ENCODE measurements around the gene RNF214.
A peak's percentile ranks its signal among the peaks of the same experiment; 100 is the strongest.
"Not testable (repeated sequence)": the region's sequence is repeated elsewhere in the genome, so short reads cannot be mapped to it uniquely, and the experiment has no call there.

Gene RNF214

DNA sequence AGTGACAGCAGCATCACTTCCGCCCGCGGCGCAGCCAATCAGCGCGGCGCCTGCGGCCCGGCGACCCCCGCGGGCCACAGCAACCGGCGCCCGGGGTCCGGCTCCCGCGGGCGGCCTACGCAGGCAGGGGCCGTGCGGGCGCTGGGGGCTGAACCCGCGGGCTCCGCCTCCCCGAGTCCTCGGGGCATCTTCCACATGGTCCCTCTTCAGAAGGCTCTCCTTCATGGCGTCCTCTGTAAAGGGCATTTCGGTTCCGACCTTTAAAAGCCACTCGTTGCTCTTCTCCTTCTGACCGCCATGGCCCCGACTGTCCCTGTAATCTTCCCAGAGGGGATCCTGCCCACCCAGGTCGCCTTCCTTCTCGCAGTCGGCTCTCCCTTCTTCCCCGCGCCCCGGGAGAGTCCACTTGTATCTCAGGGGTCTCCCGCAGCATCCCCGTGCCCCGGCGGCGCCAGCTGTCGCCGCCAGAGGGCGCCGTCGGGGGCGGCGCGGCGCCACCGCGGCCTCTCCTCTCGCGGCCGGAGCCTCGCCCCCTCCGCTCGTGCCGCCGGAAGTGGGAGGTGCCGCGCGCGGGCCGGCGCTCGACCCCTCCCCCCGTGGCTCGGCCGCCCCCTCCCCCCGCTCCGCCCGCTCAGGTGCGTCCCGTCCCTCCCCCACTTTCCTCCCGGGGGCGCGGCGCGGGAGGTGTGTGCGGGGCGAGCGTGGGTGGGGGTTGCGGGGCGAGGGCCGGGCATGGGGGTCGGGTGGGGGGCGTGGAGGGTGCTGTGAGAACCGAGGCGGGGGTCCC, at the start of gene RNF214:
Gene RNF214 (plus strand): TSS at position 580 of the 787 bp plus-strand sequence. CDS start 1,602 bp downstream, outside the sequence.
- DNase-seq (ENCODE audit: low read depth in 4 of 4, low spot score in 1 of 4): peak in 3 of 4 experiments; percentile 57 to 68 (median 63)

DNA sequence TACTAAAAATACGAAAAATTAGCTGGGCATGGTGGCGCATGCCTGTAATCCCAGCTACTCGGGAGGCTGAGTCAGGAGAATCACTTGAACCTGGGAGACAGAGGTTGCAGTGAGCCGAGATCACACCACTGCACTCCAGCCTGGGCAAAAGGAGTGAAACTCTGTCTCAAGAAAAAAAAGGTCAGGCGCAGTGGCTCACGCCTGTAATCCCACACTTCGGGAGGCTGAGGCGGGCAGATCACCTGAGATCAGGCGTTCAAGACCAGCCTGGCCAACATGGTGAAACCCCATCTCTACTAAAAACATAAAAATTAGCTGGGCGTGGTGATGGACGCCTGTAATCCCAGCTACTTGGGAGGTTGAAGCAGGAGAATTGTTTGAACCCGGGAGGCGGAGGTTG, 49.3 kb upstream of the RNF214 start:
- DNase-seq (ENCODE audit: low read depth in 4 of 4, low spot score in 1 of 4): not testable (repeated sequence)

DNA sequence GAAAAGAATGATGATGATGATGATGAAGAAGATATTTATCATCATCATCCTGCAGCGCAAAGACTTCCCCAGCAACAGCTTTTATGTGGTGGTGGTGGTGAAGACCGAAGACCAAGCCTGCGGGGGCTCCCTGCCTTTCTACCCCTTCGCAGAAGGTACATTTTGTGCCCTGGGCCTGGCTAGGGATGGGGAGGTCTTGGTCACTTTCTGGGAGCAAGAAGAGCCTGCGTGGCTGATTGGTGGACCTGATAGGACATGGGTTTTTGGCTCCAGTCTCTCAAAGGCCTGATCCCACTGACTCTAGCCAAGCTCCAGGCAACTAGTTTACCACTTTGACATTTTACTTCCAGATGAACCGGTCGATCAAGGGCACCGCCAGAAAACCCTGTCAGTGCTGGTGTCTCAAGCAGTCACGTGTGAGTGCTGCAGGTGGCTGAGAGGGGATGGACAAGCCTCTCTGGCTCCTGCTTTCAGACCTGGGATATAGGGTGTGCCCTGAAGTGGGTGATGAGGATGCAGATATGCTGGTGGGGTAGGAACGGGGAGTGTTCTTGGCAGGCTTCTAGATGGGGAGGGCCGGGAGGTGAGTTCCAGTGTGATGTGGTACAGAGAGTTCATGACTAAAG, 48.6 kb upstream of the RNF214 start:
- DNase-seq (ENCODE audit: low read depth in 4 of 4, low spot score in 1 of 4): no peak

DNA sequence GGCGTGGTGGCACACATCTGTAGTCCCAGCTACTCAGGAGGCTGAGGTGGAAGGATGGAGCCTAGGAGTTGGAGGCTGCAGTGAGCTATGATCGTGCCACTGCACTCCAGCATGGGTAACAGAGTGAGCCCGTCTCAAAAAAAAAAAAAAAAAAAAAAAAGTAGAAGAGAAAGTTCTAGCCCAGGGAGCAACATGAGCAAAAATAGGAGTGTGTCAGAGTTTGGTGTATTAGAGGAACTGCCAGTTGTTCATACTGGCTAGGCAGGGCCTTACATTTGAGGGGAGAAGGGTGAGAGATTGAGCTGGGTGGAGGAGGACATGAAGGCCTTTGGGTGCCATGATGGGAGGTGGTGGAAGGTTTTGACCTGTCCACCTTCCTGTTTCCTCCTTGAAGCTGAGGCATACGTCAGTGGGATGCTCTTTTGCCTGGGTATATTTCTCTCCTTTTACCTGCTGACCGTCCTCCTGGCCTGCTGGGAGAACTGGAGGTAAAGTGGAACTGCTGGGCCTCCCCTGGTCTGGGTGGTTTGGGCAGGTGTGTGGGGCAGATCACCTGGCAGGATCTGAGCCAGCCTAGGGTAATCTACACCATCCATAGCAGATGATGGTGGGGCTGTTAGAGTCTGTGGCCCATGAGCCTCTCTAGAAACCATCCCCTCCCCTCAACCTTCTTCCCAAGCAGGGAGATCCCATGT, 46.6 kb upstream of the RNF214 start:
- DNase-seq (ENCODE audit: low read depth in 4 of 4, low spot score in 1 of 4): no peak

DNA sequence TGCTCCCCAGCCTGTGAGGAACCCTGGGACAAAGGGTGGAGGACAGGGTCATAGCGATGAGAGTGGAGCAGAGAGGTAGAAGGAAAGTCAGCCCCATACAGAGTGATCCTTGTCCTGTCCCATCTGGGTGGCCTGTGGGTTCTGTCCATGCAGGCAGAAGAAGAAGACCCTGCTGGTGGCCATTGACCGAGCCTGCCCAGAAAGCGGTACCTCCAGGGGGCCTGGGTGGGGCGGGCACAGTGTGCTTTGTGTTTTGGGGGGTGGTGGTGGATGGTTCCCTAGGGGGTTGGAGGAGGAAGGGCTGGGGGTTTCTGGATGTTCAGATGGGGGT, 46.1 kb upstream of the RNF214 start:
- DNase-seq (ENCODE audit: low read depth in 4 of 4, low spot score in 1 of 4): no peak

DNA sequence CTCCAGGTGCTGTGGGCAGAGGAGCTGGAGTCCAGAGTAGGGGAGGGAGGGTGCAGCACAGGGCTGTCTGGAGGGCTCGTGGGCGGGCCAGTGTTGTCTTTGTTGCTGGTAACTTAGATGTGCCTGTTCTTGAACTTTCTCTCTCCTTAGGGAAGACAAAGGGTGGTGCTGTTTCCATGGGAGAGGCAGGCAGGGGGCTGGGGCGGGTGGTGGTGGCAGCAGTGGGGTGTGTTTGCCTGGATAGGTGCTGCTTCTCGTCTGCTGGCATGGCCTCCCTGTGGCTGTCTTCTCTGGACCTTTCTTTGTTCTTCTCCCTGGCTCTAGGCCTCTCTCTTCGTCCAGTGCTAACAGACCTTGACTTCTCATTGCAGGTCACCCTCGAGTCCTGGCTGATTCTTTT, 45.5 kb upstream of the RNF214 start:
- DNase-seq (ENCODE audit: low read depth in 4 of 4, low spot score in 1 of 4): no peak

DNA sequence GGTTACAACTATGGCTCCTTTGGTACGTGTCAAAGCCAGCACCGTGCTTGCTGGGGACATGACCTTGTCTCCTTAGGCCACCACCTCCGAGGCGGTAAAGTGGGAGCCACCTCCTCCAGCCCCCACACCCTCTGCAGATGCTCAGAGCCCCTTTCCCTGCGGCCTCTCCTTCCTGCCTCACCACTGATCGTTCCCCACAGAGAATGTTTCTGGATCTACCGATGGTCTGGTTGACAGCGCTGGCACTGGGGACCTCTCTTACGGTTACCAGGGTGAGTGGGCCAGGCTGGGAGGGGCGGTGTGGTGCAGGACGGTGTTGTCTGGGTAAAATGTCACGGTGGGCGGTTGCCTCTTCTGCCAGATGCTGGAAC, 45.1 kb upstream of the RNF214 start:
- DNase-seq (ENCODE audit: low read depth in 4 of 4, low spot score in 1 of 4): no peak

DNA sequence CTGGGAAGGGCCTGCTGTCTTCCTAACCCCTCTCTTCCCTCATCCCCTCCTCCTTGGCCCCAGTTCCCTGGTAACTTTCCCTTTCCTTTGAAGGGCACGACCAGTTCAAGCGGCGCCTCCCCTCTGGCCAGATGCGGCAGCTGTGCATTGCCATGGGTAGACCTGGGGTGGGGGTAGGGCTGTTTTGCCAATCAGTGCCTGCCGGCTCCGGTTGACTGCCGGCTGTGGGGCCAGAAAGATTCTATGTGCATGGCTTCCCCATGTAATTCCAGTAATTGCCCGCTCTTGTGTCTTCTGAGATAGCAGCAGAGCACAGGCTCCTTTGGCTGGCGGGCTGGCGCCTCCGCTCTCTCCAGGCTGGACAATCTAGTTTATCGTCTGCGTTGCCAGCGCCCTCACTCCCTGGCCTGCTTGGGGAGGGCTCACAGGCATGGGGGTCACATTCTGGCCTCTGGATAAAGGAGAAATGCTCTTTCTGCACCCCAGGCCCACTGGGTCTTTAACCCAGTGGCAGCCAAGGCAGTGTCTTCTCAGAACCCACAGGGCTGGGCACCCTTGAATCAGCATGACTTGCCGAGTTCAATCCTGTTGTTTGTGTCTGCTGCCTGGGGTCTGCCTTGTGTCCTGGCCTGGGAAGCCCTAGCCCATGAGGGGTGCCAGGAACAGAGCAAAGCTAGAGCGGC, 44.5 kb upstream of the RNF214 start:
- DNase-seq (ENCODE audit: low read depth in 4 of 4, low spot score in 1 of 4): no peak

DNA sequence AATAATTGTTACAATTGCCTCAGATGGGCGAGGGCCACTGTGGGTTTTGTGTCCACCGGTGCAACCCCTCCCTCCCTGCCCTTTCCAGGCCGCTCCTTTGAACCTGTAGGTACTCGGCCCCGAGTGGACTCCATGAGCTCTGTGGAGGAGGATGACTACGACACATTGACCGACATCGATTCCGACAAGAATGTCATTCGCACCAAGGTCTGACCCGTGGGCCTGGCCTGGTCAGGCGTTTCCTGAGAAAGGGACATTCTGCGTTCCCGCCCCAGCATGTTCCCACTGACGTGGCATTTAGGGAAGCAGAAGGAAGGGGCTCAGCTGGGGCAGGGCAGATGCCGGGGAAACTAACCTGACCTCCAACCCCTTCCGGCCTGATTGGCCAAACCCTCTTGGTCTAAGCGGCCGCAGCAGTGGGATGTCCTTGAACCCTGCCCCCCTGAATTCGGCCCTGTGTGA, 43.8 kb upstream of the RNF214 start:
- DNase-seq (ENCODE audit: low read depth in 4 of 4, low spot score in 1 of 4): no peak

DNA sequence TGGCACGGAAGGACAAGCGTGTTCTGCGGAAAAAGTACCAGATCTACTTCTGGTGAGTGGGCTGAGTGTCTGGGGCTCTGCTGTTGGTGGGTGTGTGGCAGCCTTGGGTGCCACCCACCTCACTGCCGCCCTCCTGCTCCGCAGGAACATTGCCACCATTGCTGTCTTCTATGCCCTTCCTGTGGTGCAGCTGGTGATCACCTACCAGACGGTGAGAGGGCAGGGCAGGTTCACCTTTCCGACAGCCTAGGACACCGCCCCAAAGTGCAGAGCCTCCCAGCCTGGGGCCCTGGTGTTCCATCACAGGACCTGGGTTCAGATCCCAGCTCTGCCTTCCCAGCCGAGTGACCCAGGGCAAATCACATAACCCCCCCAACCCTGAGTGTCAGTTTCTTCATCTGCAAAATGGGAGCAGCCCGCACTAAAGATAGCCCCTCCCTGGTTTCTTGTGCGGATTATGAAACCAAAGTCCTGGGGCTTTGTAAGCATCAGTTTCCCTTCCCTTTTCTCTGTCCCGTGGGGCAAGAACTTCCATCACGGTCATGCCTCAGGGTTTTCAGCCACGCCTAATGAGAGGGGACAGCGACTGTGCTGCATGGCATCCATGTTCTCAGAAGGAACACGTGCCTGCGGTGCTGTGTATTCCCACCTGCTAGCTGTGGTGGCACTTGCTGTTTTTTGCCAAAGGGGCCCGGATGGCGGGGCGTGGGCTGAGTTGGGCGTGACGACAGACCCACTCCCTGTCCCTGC, 43.1 kb upstream of the RNF214 start:
- DNase-seq (ENCODE audit: low read depth in 4 of 4, low spot score in 1 of 4): no peak

DNA sequence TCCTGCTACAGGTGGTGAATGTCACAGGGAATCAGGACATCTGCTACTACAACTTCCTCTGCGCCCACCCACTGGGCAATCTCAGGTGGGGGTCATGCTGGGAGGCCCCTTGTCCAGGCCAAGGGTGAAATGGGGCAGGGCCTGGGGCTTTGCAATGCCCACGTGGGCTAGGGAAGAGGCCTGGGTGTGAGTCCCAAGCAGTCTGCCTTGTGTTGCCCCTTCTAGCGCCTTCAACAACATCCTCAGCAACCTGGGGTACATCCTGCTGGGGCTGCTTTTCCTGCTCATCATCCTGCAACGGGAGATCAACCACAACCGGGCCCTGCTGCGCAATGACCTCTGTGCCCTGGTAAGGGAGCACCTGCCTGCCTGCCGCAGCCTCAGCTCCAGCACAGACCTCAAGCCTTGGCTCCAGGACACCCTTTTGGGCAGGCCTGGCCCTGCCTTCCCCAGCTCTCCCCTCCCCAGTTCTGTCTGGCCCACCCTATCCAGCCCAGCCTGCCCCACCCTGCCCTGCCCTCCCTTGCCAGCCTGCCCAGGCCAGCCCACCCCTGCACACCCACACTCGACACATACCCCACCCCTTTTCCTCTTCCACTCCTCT, 42.4 kb upstream of the RNF214 start:
- DNase-seq (ENCODE audit: low read depth in 4 of 4, low spot score in 1 of 4): no peak

DNA sequence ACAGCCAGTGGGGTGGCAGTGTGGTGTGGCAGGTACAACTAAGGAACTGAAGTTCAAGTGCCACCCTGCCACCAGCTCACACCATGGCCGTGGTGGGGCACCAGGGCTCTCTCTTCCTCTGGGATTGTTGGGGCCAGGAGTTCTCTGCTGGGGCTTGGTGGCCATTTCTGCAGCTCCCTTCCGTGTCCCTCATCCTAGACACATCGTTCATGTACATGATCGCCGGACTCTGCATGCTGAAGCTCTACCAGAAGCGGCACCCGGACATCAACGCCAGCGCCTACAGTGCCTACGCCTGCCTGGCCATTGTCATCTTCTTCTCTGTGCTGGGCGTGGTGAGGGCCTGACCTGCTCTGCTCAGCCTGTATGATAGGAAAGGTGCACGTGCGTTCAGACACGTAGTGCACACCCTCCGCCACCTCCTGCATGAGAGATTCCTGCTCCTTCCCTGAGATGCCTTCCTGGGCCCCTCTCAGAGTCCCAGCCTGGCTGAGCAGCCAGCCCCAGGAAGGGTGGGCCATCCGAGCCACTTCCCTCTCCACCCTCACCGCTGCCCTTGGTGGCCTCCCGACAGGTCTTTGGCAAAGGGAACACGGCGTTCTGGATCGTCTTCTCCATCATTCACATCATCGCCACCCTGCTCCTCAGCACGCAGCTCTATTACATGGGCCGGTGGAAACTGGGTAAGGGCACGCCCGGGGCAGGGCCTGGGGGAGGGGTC, 40.6 kb upstream of the RNF214 start:
- no peak for DNase-seq (ENCODE audit: low read depth in 4 of 4, low spot score in 1 of 4)

DNA sequence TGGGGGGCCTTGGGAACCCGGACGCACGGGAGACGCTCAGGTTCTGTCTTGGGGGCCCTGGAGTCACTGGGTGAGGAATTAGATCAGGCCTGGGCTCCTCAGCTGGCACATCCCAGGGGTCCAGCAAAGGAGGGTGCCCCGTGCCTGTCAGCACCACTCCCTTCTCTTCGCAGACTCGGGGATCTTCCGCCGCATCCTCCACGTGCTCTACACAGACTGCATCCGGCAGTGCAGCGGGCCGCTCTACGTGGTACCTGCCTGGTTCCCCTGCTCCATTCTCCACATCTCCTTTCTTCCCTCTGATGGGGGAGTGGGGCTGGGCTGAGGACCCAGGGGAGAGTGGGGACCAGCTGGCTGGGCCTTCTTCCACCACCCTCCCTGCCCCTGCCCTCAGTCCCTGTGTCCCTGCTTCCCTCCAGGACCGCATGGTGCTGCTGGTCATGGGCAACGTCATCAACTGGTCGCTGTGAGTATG, 40.0 kb upstream of the RNF214 start:
- DNase-seq (ENCODE audit: low read depth in 4 of 4, low spot score in 1 of 4): no peak

DNA sequence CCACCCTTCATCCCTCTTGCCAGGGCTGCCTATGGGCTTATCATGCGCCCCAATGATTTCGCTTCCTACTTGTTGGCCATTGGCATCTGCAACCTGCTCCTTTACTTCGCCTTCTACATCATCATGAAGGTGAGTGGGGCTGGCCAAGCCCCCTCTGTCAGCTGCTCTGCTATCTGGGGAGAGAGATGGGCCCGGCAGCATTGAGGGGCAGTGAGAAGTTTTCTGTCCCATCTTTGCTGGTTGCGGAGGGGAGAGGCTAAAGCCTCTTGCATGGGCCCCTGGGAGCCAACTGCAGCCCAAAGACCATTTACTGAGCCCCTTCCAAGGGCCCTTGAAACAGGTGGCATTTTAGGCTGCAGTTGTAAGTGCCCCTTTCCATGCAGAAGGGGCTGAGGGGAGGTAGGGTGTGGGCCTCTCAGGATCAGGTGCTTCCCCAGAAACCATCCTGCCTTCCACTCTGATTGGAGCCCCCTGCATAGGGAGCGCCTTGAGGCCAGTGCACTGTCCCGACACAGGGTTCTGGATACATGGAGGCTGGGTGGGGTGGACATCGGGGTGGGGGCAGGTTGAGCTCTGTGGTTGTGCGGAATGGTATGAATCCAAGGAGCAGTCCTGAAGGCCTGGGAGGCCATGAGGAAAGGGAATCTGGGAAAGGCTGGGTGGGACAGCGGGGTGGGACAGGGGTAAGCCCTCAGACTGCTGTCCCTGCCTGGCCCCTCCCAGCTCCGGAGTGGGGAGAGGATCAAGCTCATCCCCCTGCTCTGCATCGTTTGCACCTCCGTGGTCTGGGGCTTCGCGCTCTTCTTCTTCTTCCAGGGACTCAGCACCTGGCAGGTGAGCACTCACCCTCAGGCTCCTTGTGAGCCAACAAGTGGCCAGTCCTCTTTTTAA, 39.1 kb upstream of the RNF214 start:
- no peak for DNase-seq (ENCODE audit: low read depth in 4 of 4, low spot score in 1 of 4)

DNA sequence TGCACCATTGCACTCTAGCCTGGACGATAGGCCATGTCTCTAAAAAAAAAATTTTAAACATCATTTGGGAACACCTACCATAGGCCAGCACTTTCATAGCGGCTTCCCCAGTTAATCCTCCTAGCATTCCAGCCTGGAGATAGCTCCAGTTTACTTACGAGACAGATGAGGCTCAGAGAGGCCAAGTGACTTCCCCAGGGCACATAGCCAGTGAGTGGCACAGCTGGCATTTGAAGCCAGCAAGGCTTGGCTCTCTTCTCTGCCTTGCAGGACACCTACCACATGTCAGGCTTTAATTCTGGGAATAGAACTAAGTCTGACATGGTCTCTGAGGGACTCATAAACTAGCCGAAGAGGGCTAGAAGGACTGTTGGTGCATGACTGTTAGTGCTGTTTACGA, 38.2 kb upstream of the RNF214 start:
- no peak for DNase-seq (ENCODE audit: low read depth in 4 of 4, low spot score in 1 of 4)

DNA sequence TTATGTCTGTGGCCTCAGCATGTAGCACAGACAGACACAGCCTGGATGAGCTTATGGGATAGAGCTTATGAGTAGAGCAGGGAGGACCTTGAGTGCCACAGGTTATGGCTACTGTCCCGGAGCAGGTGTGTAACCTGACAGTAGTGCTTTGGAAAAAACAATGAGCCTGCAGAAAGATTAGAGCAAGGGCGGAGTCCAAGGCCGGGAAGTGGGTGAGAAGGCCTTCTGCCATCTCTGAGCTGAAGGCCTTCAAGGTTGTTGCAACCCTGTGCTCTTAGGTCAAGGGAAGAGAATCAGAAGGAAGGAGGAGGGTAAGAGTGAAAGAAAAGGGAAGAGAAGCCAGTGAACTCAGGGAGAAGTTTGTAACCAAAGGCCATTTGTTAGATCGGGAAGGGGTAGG, 37.2 kb upstream of the RNF214 start:
- no peak for DNase-seq (ENCODE audit: low read depth in 4 of 4, low spot score in 1 of 4)

DNA sequence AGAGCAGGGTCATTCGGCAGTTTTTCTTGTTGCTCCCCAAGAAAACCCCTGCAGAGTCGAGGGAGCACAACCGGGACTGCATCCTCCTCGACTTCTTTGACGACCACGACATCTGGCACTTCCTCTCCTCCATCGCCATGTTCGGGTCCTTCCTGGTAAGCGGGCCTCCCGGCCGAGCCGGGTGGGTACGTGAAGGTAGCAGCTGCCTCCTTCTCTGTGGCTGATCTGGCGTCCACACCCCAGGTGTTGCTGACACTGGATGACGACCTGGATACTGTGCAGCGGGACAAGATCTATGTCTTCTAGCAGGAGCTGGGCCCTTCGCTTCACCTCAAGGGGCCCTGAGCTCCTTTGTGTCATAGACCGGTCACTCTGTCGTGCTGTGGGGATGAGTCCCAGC, 36.7 kb upstream of the RNF214 start:
- no peak for DNase-seq (ENCODE audit: low read depth in 4 of 4, low spot score in 1 of 4)

DNA sequence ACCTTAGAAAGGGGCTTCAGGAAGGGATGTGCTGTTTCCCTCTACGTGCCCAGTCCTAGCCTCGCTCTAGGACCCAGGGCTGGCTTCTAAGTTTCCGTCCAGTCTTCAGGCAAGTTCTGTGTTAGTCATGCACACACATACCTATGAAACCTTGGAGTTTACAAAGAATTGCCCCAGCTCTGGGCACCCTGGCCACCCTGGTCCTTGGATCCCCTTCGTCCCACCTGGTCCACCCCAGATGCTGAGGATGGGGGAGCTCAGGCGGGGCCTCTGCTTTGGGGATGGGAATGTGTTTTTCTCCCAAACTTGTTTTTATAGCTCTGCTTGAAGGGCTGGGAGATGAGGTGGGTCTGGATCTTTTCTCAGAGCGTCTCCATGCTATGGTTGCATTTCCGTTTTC, 35.5 kb upstream of the RNF214 start:
- DNase-seq (ENCODE audit: low read depth in 4 of 4, low spot score in 1 of 4): no peak
